HG02588 (cell line): Measurements from ENCODE around the gene PDP2.

Experiments used
- ATAC-seq: cut with Tn5 transposase; IDR thresholded peaks from one replicate; pipeline ENCODE4 v1.9.1; 2021; ENCODE audit warnings: mild to moderate bottlenecking, moderate library complexity; ENCODE audit not compliant: unreplicated experiment

Gene PDP2

DNA sequence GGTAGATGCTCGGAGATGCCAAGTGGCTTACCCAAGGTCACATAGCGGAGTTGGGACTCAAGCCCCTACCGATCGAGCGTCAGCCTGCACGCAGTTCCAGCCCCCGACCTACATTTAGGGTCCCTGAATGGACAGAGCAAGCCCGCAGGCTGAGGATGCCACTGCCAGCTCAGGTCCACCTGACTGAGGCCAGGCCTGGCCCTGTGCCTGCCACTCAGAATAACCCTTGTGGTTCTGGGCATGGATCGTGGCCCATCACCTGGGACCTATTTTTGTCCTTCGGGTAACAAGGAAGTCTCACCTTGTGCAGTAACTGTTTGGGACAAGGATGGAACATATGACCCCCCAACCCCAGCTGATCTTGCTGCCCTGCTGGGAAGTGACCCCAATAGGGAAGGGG, 21.3 kb downstream of the PDP2 start:
- no peak for ATAC-seq

DNA sequence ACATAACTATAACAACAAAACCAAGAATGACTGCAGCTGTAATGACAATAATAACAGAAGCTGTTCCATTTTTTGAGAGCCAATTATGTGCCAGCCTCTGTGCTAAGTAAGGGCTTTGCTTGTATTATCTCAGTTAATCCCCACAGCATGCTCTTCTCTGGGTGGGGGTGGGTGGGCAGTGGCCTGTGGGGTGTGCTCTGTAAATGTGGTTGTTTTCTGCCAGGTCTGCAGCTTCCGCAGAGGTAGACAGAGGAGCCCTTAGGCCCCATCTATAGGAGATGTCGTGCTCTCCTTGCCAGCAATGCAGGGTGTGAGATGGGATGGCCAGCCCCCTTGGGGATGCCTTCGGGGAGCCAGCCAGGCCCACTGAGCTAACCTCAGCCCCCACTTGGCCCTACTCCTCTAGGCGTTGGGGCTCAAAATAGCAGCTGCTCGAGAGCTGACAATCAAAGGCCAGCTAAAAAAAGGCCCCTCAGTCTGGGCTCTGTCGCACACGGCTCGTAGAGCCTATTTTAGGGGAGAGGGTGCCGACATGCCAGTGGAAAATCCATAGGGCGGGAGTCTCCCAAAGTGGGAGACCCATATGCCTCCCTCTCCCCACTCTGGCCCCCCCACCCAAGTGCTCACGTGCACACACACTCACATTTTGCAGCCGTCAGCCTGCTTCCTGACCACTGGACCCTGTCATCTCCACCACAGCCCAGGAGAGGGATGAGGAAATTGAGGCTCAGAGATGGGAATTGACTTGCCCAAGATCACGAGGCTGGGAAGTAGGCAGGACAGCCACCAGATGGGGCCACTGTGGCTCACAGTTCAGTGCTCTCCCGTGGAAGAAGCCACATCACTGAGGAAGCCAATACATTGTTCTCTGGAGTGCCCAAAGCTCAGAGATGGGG, 22.6 kb downstream of the PDP2 start:
- ATAC-seq = no peak

DNA sequence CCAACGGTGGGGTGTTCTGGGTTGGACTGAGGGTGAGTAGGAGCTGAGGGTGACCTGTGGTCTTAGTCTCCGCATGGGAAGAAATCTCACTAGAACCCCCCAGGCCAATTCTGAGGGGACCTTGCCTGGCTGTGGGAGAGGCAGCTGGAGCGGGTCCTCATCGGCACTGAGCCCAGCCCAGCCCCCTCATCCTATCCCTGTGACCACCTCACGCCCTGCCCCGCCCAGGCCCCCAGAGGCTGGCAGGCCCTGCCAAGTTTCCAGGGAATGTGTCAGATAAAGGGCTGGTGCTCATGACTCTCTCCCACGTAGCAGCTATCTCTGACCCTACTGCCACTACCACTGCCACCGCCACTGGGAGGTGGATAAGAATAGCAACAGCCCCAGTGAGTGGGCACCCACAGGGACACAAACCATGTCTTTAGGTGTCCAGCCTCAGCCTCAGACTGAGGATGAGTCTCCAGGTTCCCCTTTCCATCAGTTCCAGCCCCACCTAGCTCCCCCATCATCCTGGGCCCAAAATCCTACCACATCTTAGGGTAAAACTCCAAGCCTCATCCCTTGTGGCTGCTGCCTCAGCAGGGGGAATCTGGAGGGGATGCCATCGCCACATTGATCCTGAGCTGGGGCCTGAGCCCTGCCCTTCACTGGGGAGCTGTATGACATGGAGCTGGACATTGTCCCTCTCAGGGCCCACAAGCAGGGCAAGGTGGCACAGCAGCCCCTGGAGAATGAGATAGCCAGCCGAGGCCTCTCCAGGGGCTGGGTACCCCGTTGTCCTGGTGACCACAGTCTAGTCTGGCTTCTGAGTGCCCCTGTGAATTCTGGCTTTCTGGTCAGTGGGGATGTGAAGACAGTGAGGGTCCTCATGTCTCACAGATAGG, 23.5 kb downstream of the PDP2 start:
- ATAC-seq = no peak

DNA sequence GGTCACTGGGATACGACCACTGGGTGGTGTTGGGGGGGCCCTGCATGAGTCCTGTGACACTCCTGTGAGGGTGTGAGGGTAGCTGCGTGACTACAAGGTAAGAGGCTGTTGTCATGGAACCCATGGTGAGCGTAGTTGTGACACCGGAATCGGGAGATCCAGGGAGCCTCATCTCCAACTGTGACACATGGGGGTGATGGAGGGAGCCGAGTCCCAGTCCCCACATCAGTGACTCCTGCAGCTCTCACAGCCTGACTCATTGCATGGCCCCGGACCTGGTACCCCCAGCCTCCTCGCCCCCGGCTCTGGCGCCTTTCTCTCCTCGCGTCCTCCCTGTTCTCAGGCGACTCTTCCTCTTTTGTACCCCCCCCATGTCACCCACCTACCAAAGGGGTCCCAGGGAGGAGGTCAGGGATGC, 24.1 kb downstream of the PDP2 start:
- ATAC-seq = no peak

DNA sequence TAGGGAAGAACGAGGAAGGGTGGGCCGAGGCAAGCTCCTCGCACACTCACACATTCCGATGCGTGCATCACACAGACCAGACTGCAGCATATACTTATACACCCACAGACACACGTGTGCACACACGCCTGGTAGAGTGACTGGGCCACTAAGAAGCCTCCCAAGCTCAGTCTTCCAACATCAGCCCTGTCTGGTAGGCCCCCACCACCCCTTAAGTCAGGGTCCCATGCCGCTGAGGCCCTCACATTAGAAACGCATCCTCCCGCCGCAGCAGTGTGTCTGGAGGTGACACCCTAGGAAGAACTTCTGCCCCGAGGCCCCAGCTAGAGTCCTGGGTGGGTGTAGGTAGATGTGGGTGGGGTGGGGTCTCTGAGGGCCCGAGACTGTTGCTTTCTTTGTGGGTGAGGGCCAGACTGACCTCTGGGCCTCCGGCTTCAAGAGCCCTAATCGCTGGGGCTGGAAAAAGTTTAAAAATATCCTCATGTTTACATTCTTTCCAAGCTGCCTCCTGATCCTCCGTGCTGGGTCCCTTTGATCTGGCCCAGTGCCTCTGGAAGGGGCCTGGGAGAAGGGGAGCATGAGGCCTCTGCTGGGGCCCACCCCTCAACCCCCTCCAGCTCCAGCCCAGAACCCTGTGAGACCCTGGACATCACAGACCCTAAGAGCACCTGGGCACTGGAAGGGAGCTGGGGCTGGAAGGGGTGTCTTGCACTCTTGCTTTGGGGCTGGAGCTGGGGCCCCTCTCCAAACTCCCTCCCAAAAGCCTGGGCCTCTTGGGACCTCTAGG, 24.7 kb downstream of the PDP2 start:
- no peak for ATAC-seq

DNA sequence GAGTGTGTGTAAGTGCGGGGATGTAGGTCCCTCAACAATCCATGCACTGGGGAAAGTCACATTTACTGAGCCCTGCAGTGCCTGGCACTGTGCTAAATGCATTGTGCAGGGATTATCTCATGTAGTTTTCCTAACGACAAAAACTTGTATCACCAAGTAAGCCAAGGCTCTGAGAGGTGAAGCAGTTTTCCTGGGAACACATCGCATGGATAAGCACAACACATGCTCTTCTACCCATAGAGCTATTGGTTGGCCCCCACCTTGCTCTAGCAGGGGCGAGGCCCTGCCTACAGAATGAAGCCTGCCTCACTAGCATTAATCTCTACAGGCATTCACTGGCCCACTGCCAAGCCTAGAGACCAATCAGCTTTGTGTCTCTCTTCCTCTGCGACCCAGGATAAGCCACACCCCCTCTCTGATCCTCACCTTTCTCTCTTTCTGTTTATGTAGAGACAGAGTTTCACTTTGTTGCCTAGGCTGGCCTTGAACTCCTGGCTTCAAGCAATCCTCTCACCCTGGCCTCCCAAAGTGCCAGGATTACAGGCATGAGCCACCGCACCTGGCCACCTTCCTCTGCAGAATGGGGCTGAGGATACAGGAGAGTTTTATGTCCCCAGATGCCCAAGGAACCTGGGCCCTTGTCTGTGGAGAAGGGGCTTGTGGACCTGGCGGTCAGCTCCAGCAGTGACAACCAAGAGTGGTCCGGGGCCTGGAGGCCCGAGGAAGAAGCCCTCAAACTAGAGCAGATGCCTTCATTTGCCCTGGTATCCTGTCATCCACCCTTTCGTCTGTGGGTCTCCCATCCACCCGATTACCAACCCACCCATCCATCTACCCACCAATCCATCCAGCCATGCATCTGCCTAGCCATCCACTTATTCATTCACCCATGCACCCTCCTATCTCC, 25.6 kb downstream of the PDP2 start:
- no peak for ATAC-seq

DNA sequence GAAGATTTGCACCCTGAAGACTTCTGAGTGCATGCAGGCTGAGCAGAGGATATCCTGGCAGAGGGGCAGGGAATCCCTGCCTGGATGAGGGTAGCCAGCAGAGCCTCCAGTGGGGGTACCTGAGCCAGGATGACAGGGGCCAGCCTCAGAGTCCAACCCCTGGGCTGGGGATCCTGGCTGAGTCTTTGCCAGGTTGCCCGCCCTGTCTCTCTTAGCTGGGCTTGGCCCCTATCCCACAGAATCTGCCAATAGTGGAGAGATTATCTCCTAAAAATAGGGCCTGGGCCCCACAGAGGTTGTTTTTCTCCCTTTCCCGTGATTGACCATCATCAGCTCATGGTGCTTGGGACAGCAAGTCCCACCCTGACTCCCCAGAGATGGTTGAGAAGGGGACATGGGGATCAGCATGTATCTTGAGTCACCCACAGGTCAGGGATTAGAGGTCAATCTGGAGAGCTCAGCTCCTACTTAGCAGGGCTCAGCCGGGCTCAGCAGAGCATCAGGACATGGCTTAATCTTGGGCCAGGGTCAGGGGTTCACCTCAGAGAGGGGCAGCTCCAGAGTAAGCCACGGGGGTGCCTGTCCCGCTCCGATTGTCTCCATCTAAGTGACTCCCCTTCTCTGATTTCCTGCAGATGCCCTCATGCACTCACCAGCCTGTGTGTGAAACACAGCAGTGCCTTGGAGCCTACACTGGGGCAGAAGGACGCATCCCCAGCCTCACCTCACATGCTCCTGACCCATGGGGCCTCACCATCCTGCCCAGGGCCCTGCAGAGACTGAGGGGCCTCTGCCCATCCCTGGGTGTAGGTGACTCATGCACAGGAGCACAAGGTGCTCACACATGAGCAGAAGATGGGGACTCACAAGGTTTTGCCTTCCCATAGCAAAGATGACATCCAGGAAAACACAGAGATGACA, 26.9 kb downstream of the PDP2 start:
- no peak for ATAC-seq

DNA sequence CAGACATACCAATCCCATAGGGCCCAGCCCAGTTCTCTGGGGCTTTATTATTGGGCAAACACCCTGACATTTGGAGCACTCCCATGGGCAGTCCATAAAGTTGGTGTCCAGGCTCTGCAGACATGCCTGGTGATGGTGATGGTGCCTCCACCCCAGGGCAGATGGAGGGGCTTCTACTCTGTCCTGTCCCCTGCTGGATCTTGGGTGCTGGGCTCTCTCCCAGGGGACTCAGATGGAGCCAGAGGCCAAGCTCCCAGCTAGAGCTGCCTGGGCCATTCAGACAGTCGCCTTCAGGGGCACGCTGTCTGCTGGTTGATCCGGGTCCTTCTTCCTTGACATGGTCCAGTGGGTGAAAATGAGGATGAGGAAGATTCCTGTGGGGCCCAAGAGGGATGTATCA, 27.8 kb downstream of the PDP2 start:
- no peak for ATAC-seq

DNA sequence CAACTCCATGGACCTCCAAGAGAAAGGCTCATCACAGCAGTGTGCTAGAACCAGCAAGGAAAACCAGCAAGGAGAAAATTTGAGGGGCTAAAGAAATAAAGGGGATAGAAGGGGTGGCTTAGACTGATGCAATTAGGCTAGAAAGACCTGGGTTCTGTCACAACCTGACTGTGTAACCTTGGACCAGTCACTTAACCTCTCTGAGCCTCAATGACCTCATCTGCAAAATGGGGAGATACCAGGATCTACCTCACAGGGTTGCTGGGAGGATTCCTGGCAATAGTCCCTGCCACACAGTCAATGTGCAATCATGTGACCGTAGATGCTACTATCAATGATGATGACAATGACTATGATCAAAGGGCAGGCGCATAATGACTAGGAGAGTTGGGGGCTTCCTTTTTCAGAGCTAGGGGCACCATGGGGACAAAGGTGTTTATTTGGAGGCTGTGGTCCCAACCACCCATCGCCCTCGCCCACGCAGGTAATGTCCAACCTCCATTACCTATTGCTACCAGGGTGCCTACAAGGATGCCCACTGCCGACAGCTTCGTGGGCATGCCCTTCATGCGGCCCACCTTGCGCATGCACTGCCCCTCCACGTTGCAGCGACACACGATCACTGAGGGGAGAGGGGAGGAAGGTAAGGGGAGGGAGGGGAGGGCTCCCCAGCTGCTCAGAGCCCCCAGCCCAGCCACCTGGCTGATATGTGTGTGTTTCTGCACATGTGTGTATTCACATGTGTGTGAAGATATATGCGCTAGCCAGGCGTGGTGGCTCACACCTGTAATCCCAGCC, 28.6 kb downstream of the PDP2 start:
- ATAC-seq = no peak

DNA sequence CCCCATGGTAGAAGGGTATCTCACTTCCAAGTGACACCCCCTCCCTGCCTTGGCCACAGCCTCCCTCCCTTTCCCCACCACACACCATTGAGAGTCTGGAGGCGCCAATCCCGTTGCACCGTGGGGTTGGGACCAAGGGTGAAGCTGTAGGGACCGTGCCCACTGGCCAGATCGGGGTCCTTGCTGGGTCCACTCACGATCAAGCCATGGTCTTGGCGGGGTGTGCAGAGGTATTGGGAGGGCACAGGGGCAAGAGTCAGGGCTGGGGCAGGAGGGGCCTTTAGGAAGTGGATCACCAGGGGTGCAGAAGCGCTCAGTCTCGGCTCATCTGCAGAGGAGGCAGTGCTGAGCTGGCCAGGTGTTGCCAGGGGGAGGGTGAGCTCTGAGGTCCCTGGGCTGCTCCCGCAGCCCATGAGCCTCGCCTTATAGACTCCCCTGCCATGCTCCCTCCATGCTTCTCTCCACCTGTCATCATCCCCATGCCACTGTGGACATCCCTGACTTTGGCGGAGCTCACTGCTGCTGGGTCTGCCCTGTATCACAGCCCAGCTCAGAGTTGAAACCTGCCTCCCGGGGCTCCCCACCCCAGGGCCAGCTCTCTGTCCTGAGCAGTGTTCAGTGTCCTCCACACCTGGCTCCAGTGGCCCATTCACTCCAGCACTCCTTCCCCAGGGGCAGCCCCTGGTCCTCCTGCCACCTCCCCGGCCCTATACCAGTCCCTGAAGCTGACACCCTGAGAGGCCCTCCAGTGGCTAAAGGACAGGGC, 30.0 kb downstream of the PDP2 start:
- ATAC-seq = no peak

DNA sequence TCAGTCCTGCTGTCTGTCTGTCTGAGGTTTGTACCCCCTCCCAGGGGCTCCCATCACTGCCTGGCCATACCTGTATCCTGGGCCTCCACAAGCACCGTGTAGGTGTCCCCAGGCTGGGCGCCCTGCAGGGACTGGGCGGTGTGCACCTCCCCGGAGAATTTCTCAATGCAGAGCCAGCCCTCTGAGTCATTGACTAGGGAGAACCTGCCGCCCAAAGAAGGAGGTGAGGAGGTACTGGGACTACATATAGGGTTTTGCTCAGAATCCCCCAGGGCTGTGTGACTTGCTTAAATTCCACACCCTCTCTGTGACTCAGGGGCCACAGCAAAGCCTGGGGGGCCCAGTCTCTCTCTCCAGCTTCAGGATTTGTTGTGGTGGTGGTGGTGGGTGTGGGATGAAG, 30.8 kb downstream of the PDP2 start:
- no peak for ATAC-seq

DNA sequence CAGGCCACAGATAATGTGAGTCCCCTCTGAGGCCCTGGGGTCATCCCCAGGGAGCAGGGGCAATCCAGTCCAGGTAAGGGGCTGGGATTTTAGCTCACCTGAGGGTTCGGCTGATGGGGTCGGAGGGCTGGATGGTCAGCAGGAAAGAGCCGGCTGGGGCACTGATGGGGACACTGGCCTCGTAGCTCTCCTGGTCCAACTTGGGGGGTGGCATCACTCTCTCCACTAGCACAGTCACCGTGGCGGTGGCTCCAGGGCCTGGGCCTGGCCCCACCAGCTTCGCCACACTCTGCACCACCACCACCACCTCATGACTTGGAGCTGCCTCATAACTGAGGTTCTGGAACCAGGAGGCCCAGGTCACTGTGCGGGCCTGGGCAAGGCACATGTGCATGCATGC, 31.5 kb downstream of the PDP2 start:
- ATAC-seq = no peak

DNA sequence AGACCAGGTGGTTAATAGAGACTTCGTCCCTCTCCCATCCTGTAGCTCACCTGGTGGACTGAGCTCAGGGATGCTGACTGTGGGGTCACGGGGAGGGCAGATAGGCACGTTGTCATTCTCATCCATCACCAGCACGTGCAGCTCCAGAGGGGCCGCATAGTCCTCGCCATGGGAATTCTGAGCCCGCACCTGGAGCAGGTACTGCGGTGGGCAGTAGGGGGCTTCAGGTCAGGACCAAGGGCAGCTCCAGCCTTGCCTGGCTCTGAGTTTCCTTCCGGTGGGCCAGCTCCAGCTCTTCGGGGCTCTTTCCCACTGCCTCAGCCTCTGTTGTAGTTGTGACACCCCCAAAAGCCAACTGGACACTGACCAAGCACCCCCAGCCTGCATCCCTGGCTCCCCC, 32.8 kb downstream of the PDP2 start:
- ATAC-seq = no peak

DNA sequence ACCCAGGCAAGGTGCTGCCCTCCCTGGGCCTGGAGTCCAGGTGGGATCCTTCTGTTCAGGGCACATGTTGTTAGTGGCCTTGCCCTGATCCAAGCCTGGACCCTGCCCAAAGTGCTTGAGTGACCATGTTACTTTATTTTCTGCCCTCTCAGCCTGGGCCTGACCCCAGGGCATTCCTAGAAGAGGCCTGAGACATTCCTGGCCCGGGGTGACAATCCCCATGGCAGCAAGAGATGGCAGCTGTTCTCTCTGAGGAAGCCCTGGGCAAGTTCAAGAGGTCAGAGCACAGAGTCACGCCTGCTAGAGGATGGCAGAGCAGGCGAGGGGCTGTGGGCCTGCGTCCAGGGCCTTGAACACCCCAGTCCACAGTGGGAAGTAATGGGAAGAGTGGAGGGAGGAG, 33.4 kb downstream of the PDP2 start:
- no peak for ATAC-seq

DNA sequence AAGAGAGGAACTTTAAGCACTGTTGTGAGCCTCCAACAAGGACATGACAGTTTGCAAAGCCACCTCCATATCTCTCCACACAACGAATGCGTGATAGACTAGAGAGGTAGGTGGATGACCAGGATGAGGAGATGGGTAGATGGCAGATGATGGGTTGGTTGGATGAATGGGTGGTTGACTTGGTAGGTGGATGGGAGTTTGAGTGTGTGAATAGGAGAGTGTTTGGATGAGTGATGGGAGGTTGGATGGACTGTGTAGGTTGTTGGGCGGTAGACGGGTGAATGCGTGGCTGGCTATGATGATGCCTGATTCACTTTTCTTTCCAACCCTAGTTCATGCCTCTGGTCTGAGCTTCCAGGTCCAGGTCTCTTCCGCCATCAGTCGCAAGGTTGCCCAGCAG, 34.2 kb downstream of the PDP2 start:
- ATAC-seq = no peak

DNA sequence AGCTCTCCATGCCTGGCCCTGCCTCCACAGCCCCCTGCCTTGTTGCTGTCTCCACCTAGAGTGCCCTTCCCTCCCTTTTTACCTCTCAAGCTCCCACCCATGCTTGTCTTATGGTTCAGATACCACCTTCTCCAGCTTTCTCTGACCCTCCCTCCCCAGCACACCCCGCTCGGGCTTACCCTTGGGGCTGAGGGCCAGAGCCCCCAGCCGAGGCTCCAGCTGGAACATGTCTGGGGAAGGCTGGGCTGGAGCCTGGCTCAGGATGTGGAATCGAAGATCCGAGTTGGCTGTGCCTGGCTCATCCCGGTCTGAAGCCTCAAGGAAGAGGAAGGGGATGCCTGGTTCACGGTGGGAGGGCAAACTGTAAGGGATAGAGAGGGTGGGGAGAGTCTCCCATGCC, 34.7 kb downstream of the PDP2 start:
- no peak for ATAC-seq

DNA sequence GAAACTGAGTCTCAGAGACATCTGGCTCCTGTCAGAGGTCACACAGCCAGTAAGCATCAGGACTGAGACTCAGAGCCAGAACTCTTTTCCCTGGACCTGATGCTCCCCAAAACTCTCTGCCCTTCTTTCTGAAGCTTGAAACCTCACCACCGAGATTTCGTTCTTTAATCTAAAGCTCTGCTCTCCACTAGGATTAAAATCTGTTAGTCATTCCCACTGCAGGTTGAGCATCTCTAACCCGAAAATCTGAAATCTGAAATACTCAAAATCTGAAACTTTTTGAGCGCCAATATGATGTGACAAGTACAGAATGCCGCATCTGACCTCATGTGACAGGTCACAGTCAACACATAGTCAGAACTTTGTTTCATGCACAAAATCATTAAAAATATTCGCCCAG, 36.2 kb downstream of the PDP2 start:
- ATAC-seq = no peak

DNA sequence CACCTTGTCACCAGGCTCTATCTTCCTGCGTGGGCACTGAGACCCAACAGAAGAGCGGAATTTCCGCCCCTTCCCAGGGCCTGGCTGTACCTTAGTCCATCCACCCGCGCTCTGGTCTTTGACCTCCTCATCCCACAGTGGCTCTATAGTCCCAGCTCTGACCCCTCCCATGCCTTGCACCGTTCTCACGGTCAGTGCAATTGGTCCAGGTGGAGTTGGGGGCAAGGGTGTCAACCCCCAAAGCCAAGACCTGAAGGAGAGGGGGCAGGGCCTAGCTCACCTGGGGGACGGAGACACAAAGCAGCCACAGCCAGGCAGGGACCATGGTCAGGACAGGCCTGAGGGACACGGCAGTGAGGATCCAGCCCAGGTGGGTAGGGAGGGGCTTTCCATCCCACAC, 37.4 kb downstream of the PDP2 start:
- ATAC-seq = no peak
